GM18511 (cell line): ENCODE measurements around the gene NEUROD2.
"Not testable (repeated sequence)": the region's sequence is repeated elsewhere in the genome, so short reads cannot be mapped to it uniquely, and the experiment has no call there.

Experiments
- ATAC-seq: cut with Tn5 transposase; IDR thresholded peaks from one replicate; pipeline ENCODE4 v1.9.1; 2021; ENCODE audit warnings: mild to moderate bottlenecking, moderate library complexity; ENCODE audit not compliant: unreplicated experiment

NEUROD2 gene

DNA sequence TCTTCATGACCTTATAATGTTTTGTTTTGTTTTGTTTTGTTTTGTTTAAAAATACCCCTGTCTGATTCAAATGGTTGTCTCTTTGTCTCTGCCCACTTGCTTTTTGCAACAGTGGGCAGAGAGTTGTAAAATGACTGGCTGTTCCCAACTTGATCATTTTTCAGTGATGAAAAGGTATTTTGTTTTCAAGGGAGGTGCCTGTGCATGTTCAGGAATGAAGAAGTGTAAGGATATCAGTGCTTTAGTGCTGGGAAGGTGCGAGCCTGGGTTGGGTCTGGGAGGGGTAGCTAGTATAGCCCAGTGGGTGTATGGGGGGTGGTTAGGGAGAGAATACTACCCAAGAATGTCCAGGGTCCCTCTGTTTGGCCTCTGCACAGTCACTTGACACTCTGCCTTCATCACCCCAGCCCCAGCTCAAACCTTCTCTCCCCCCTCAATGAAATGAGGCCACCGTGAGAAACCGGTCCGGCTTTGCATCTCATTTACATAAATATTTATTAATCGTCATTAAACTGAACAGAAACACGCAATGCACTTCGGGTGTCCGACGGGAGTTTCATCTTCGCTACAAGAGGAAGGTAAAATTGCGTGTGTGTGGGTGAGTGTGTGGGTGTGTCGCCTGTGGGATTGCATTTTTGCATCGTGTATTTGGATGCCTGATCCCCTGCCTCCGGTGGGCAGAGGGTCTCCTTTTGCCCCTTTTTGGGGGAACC lies 4.3 kb downstream of the NEUROD2 start:
- no peak for ATAC-seq

DNA sequence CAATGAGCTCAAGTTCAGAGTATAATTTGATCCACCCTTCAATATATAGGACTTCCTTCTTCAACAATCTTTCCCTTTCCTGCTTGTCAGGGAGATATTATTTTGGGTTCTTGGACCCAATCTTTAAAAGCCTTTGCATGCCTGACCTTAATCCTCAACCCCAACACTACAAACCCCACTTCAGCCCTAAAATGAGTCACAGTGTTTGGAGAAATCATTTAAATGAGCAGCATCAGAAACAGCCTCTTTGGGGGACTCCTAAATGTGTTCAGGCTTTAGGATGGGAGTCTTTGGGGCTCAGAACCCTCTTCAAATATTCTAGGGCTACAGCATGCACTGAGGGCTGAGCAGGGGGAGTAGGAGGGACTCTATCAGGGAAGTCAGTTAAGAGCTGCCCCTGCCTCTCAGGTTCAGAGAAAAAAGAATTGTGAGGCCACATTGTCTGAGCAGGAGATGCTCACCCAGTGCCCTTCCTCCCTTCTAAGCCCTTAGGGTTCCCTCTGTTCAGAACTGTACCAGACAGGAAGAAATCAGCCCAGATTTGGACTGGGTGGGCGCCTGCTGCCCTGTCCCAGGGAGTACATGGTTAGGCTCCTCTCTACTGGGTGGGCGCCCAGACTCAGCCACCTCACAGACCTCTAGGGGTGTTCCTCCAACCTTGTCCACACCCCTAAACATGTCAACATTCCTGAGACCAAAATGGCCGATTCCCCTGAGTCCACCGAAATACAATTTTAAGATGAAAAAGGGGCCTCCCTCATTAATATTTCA lies 5.0 kb downstream of the NEUROD2 start:
- no peak for ATAC-seq

GRCh38 chr17:39601758-39602532 lies 5.8 kb downstream of the NEUROD2 start:
- ATAC-seq, result no peak

DNA sequence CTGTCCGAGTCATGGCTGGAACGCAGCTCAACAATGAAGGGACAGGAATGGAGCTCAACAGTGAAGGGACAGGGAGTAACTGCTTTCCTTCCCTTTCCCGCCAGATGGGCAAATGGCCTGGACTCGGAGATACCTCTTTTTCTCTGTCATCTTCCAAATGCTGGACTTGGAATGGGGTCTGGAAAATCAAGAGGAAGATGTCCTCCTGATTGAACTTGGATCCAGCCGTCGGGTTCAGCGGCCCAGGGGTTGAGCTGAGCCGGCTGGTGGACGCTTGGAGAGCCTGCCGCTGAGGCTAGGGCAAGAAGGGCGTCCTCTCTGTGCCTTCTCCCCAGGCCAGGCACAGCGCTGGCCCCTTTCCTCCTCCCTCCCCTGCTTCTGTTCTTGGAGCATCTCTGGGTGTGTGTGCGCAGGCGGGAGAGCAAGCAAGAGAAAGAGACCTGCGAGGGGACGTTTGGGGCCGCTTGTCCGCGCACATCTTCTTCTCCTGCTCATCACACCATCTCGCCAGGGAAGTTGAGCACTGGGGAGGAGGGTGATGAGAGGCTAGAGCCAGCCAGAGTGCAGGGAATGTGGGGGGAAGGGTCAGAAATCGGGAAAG lies 6.6 kb downstream of the NEUROD2 start:
- ATAC-seq, result no peak

DNA sequence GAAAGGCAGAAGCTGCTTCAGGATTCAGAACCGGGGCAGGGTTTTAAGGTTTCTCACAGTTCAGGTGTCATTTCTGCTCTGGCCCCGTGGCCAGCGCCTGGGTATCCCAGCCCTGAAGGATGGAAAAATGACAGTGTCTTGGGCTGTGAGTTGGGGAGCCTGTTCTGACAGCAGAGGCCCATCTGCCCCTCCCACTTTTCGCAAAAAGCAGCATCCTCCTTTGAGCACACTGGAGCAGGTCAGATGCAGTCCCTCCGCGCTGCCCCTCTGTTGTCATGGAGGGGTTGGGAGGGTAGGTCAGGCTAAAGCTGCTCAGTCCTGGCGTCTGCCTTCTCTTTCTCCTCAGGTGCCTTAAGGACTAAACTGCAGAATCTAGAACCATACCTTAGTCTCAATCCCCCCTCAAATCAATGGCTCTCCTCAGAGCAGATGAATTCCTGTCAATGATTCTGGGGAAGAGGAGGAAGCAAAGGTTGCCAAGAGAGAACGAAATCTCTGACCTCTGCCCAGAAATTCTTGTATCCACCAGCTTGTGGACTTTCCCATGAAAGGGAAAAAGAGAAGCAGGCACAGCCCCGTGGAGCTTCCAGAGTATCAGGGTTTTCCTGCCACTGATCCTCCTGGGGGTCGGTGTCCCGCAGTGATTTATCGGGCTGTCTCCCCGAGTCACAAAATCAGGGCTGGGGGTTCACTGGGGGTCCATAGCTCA lies 7.3 kb downstream of the NEUROD2 start:
- no peak for ATAC-seq

GRCh38 chr17:39599665-39600231 lies 8.0 kb downstream of the NEUROD2 start:
- ATAC-seq, result no peak

GRCh38 chr17:39599004-39599664 lies 8.6 kb downstream of the NEUROD2 start:
- no peak for ATAC-seq

GRCh38 chr17:39598630-39599003 lies 9.1 kb downstream of the NEUROD2 start:
- ATAC-seq, result no peak

GRCh38 chr17:39598047-39598481 lies 9.7 kb downstream of the NEUROD2 start:
- ATAC-seq, result no peak

- no peak for ATAC-seq
These were observed 10.2 kb downstream of the NEUROD2 start for GRCh38 chr17:39597372-39598046.

DNA sequence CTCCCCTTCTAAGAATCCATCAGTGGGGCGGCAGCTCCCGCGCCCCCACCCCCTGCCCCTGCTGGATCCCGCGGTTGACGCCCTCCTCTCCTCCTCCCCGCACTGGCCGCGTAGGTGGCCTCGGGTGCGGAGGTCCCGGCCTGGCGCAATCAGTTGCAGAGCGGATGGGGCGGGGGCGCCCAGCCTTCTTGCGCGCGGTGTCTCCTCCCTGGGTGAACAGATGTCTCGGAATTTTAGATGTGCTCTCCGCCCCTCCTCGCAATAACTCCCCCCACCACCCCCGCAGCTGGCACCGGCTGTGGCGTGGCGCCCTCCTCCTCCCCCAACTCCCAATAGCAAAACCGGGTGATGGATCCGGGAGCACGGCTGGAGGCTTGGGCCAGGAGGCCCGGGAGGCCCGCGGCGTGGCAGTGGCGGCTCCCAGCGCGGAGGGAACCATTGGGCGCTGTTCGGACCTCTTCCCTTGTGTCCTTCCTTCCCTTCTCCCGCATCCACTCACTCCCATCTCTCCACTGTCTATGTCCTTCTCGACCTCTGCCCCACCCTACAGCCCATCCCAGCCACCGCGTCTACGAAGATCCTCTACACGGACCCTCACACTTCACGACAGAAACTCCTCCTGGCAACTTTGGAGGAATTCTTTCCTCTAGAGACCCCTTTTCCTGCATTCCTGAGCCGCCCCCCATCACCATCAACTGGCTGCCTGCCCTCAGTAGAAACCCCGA lies 11.0 kb downstream of the NEUROD2 start:
- ATAC-seq, result no peak

- ATAC-seq, result no peak
These were observed 11.7 kb downstream of the NEUROD2 start for GRCh38 chr17:39595928-39596510.

DNA sequence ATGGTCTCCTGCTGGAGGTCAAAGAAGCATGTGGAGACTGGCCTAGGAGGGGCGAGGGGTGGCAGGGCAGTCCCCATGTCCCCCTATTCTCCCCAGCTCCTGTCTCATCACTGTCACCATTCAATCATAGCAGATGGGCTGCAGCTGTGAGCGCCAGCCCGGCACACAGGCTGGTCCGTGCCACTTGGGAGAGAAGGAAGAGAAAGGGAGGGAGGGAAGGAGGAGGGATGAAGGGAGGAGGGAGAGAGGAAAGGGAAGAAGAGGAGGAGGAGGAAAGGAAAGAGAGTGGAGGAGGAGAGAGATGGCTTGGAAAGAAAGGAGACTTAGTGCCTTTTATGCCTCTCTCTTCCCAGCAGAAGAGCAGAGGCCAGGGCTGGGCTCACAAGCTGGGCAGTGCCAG lies 12.4 kb downstream of the NEUROD2 start:
- ATAC-seq, result no peak

GRCh38 chr17:39593371-39593770 lies 14.3 kb downstream of the NEUROD2 start:
- ATAC-seq, result no peak

- no peak for ATAC-seq
These were observed 15.5 kb downstream of the NEUROD2 start for GRCh38 chr17:39591958-39592954.

- ATAC-seq, result not testable (repeated sequence)
These were observed 17.5 kb downstream of the NEUROD2 start for GRCh38 chr17:39590180-39590579.

DNA sequence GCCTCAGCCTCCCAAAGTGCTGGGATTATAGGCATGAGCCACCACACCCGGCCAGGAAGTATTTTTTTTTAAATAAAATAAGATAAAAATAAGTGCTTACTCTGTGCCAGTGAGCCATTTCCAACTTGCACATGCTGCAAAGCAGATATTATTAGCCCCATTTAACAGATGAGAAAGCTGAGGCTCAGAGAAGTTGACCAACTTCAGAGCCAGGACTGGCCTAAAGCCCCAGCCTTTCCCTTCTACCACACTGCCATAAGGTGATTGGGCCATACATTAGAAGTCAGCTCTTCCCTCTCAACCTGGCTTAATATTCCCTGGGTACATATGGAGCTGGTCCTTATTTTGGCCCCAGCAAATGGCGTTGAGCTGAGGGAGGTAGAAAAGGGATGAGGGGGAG lies 25.1 kb downstream of the NEUROD2 start:
- ATAC-seq, result no peak
